ENCODE measurements around the gene HS3ST5. TPM values are rescaled to one million over a fixed set of nuclear protein-coding genes. Genes with fewer than 3 reads are reported as not detected.

The HS3ST5 gene
- polyA plus RNA-seq, 3 donors = not detected

DNA sequence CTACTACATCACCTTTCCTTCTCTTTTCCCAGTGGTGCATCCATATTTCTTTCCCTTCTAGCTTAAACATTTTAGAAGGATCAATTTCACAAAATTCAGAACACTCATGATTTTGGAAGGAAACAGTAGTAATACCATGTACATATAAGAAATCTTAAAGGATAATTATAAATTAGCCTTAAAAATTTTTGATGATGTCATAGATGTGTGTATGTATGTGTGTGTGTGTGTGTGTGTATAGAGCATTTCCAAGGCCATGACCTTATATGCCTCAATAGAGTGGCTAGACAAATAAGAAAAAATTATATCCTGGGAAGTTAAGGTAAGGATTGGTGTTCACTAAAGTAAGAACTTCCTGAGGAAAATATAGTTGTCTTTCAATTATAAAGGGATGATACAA, 24.1 kb upstream of the HS3ST5 start:
- DNase-seq = no peak
- H3K4me3 Mint-ChIP-seq = no peak overlapping the region
- H3K4me3 ChIP-seq (replicated peaks in 1 of 3; ENCODE audit: low read depth in 2 of 3, low read length in 3 of 3) = no peak overlapping the region
- TF ChIP-seq, protein P1, sequence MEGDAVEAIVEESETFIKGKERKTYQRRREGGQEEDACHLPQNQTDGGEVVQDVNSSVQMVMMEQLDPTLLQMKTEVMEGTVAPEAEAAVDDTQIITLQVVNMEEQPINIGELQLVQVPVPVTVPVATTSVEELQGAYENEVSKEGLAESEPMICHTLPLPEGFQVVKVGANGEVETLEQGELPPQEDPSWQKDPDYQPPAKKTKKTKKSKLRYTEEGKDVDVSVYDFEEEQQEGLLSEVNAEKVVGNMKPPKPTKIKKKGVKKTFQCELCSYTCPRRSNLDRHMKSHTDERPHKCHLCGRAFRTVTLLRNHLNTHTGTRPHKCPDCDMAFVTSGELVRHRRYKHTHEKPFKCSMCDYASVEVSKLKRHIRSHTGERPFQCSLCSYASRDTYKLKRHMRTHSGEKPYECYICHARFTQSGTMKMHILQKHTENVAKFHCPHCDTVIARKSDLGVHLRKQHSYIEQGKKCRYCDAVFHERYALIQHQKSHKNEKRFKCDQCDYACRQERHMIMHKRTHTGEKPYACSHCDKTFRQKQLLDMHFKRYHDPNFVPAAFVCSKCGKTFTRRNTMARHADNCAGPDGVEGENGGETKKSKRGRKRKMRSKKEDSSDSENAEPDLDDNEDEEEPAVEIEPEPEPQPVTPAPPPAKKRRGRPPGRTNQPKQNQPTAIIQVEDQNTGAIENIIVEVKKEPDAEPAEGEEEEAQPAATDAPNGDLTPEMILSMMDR (IDR thresholded peaks at IDR 0.05) = no peak
- no peak overlapping the region for H3K4me2 ChIP-seq (replicated peaks; ENCODE audit: extremely low read depth, low read length, poor library complexity, severe bottlenecking)
- peaks cover 0 to 3% (median 1%) of the 10 kb centered on the region in 7 donors for H3K9me3 Mint-ChIP-seq
- intact Hi-C loops (cut with micrococcal nuclease) = no loop called here
- no peak overlapping the region for H2AFZ ChIP-seq (ENCODE audit: insufficient read depth, low read depth, low read length, poor library complexity, severe bottlenecking)
- H3K27me3 Mint-ChIP-seq (ENCODE audit: low read depth in 3 of 3) = peaks cover 0 to 3% (median 0%) of the 10 kb centered on the region in 3 donors
- no peak overlapping the region for H3K27ac ChIP-seq (ENCODE audit: low read depth in 1 of 2, low read length in 2 of 2)
- H3K27ac Mint-ChIP-seq = no peak overlapping the region
- H3K9me3 ChIP-seq (replicated peaks in 1 of 2; ENCODE audit: control insufficient read depth in 1 of 2, insufficient read depth in 1 of 2, low read length in 2 of 2) = no peaks in the 10 kb centered on the region
- H3K9ac ChIP-seq (ENCODE audit: insufficient read depth, low read length, poor library complexity, severe bottlenecking) = no peak overlapping the region
- H3K36me3 Mint-ChIP-seq = no peaks in the 10 kb centered on the region
- H3K79me2 ChIP-seq (ENCODE audit: insufficient read depth, low read length) = no peaks in the 10 kb centered on the region
- H3K4me1 ChIP-seq (ENCODE audit: control insufficient read depth in 1 of 2, insufficient read depth in 2 of 2, low read length in 2 of 2) = no peaks in the 10 kb centered on the region
- H3K4me1 Mint-ChIP-seq = no peaks in the 10 kb centered on the region
- no peaks in the 10 kb centered on the region for H3K36me3 ChIP-seq (replicated peaks in 1 of 2; ENCODE audit: control insufficient read depth in 1 of 2, insufficient read depth in 2 of 2, low read length in 2 of 2)
- H4K20me1 ChIP-seq (ENCODE audit: insufficient read depth, low read length) = no peaks in the 10 kb centered on the region
- H3K27me3 ChIP-seq (ENCODE audit: control insufficient read depth in 2 of 2, insufficient read depth in 2 of 2, low read length in 2 of 2) = no peaks in the 10 kb centered on the region

DNA sequence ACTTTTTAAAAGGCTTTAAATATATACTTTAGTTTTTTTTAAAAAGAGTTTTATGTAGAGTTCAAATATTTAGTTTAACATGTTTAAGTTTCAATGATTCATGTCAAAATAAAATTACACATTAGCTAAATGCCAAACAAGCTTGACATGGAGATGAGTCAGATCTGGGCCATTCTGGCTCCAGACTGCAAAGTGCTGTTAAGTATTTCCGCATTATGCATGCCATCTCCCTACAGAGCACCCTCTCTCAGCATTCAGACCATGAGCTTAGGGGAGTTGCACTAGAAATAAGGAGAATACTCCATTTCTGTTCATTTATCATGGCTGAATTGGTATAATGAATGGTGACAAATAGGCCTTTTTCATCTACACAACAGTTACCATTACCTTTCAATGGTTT, 21.5 kb upstream of the HS3ST5 start:
- H3K4me1 ChIP-seq (ENCODE audit: control insufficient read depth in 1 of 2, insufficient read depth in 2 of 2, low read length in 2 of 2) = no peaks in the 10 kb centered on the region
- TF ChIP-seq, protein P1 (IDR thresholded peaks at IDR 0.05) = no peak
- Mint-ChIP-seq H3K9me3 (peaks cover 0 to 5% (median 2%) of the 10 kb centered on the region in 7 donors), H3K27me3 (ENCODE audit: low read depth in 3 of 3) (peaks cover 0 to 3% (median 0%) of the 10 kb centered on the region in 3 donors), H3K4me1 (no peaks in the 10 kb centered on the region), H3K27ac (no peak overlapping the region), H3K4me3 (no peak overlapping the region), H3K36me3 (no peaks in the 10 kb centered on the region)
- no peak for DNase-seq
- WGBS (ENCODE audit: insufficient coverage) = no CpG with 5 or more reads among the region's 1 CpG
- intact Hi-C loops (cut with micrococcal nuclease) = no loop called here
- no peaks in the 10 kb centered on the region for H4K20me1 ChIP-seq (ENCODE audit: insufficient read depth, low read length)
- no peaks in the 10 kb centered on the region for H3K9me3 ChIP-seq (replicated peaks in 1 of 2; ENCODE audit: control insufficient read depth in 1 of 2, insufficient read depth in 1 of 2, low read length in 2 of 2)
- no peak overlapping the region for H3K4me2 ChIP-seq (replicated peaks; ENCODE audit: extremely low read depth, low read length, poor library complexity, severe bottlenecking)
- no peaks in the 10 kb centered on the region for H3K36me3 ChIP-seq (replicated peaks in 1 of 2; ENCODE audit: control insufficient read depth in 1 of 2, insufficient read depth in 2 of 2, low read length in 2 of 2)
- no peaks in the 10 kb centered on the region for H3K79me2 ChIP-seq (ENCODE audit: insufficient read depth, low read length)
- no peaks in the 10 kb centered on the region for H3K27me3 ChIP-seq (ENCODE audit: control insufficient read depth in 2 of 2, insufficient read depth in 2 of 2, low read length in 2 of 2)
- no peak overlapping the region for H3K9ac ChIP-seq (ENCODE audit: insufficient read depth, low read length, poor library complexity, severe bottlenecking)
- no peak overlapping the region for H3K4me3 ChIP-seq (replicated peaks in 1 of 3; ENCODE audit: low read depth in 2 of 3, low read length in 3 of 3)
- no peak overlapping the region for H2AFZ ChIP-seq (ENCODE audit: insufficient read depth, low read depth, low read length, poor library complexity, severe bottlenecking)
- H3K27ac ChIP-seq (ENCODE audit: low read depth in 1 of 2, low read length in 2 of 2) = no peak overlapping the region
